GM12864 (cell line): ENCODE data around the gene SLC10A4.
"Not testable (repeated sequence)": the region's sequence is repeated elsewhere in the genome, so short reads cannot be mapped to it uniquely, and the experiment has no call there.

ENCODE experiments used
- DNase-seq: peaks from one replicate; pipeline ENCODE4 v3.0.0-alpha.2; 2011; ENCODE audit warnings: low read depth
- H3K4me3 ChIP-seq: 2 replicates; pipeline ENCODE4 v1.5.1; 2011; ENCODE audit warnings: mild to moderate bottlenecking, low read depth, low read length, control low read depth
- CTCF ChIP-seq: IDR thresholded peaks from 2 replicates; pipeline ENCODE4 v1.5.1; 2011; ENCODE audit warnings: low read depth, mild to moderate bottlenecking, moderate library complexity, low read length, control low read depth, inconsistent platforms; ENCODE audit errors: missing control alignments

Gene SLC10A4

GRCh38 chr4:48483006-48483776, at the start of gene SLC10A4:
SLC10A4 (plus strand) TSS chr4:48483343; CDS start chr4:48483562, 219 bp downstream.
- no peak for DNase-seq
- no peak for TF ChIP-seq CTCF
- no peak within 1 kb of the TSS; the same call in 1 of the 2 replicates for H3K4me3 ChIP-seq

GRCh38 chr4:48436318-48436717, 46.8 kb upstream of the SLC10A4 start:
- TF ChIP-seq CTCF = no peak
- H3K4me3 ChIP-seq = no peak overlapping the region
- no peak for DNase-seq

- no peak for DNase-seq
- no peak for TF ChIP-seq CTCF
- no peak overlapping the region for H3K4me3 ChIP-seq
Measured at GRCh38 chr4:48439988-48440387, 43.2 kb upstream of the SLC10A4 start.

GRCh38 chr4:48440914-48441313, 42.2 kb upstream of the SLC10A4 start:
- DNase-seq, H3K4me3 ChIP-seq: not testable (repeated sequence)

- H3K4me3 ChIP-seq = no peak overlapping the region
- DNase-seq = no peak
- no peak for TF ChIP-seq CTCF
Measured at GRCh38 chr4:48445704-48446103, 37.4 kb upstream of the SLC10A4 start.

GRCh38 chr4:48446642-48447041, 36.5 kb upstream of the SLC10A4 start:
- no peak overlapping the region for H3K4me3 ChIP-seq
- no peak for DNase-seq
- no peak for TF ChIP-seq CTCF

- no peak overlapping the region for H3K4me3 ChIP-seq
- TF ChIP-seq CTCF = no peak
- no peak for DNase-seq
Measured at GRCh38 chr4:48449151-48449550, 34.0 kb upstream of the SLC10A4 start.
